Measurements from ENCODE around the gene GNG7.
A peak's percentile ranks its signal among the peaks of the same experiment; 100 is the strongest.

GNG7 gene

DNA sequence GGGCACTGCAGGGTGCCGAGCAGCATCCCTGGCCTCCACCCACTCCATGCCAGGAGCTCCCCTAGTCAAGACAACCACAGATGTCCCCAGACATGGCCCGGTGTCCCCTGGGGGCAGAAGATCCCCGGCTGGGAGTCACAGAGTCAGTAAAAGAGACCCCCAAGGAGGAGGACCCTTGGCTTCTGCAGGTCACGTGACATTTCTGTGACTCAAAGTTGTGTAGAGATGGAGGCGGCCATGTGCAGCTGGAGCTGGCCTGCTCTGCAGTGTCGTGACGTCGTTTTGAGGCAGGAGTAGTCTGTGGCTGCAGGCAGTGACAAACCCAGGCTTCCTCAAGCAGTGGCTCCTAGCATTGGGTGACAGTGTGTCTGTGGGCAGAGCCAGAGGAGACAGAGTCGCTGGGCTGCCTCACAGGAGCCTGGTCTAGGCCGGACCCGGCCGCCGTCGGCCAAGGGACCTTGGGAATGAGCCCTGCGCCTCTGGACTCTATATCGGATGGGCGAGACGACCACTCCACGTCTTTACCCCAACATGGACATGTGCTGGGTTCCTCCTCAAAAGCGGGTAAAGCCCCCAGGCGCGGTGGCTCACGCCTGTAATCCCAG lies 26.4 kb upstream of the GNG7 start (continued):
- no peak for TF ChIP-seq ESRRG (CRISPR knock-in tag; IDR thresholded peaks at IDR 0.05)
- no peak for TF ChIP-seq CSDC2 (CRISPR knock-in tag; IDR thresholded peaks at IDR 0.05)
- TF ChIP-seq, protein P1, sequence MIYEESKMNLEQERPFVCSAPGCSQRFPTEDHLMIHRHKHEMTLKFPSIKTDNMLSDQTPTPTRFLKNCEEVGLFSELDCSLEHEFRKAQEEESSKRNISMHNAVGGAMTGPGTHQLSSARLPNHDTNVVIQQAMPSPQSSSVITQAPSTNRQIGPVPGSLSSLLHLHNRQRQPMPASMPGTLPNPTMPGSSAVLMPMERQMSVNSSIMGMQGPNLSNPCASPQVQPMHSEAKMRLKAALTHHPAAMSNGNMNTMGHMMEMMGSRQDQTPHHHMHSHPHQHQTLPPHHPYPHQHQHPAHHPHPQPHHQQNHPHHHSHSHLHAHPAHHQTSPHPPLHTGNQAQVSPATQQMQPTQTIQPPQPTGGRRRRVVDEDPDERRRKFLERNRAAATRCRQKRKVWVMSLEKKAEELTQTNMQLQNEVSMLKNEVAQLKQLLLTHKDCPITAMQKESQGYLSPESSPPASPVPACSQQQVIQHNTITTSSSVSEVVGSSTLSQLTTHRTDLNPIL (CRISPR knock-in tag; IDR thresholded peaks at IDR 0.05; ENCODE audit: low read depth), result no peak
- TF ChIP-seq ZFP3 (CRISPR knock-in tag; IDR thresholded peaks at IDR 0.05), result no peak

DNA sequence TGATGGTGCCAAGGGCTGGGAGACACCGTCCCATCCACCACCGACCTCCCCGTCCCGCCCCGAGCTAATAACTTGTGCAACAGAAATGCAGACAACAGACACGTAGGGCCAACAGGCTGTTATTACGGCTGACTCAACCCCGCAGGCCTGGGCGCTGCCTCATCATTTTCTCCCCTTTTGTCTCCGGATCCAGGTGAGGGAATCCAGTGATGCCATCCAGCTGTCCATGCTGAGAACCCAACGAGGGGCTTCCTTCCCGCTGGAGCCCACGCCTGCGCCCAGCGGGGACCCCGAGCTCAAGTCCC lies 25.1 kb upstream of the GNG7 start:
- ATAC-seq, result no peak
- no peak for TF ChIP-seq GLIS3 (CRISPR knock-in tag; IDR thresholded peaks at IDR 0.05)
- TF ChIP-seq, protein P1 (CRISPR knock-in tag; IDR thresholded peaks at IDR 0.05; ENCODE audit: low read depth), result no peak
- no peak for TF ChIP-seq OSR1 (CRISPR knock-in tag; IDR thresholded peaks at IDR 0.05)
- TF ChIP-seq, protein P2, sequence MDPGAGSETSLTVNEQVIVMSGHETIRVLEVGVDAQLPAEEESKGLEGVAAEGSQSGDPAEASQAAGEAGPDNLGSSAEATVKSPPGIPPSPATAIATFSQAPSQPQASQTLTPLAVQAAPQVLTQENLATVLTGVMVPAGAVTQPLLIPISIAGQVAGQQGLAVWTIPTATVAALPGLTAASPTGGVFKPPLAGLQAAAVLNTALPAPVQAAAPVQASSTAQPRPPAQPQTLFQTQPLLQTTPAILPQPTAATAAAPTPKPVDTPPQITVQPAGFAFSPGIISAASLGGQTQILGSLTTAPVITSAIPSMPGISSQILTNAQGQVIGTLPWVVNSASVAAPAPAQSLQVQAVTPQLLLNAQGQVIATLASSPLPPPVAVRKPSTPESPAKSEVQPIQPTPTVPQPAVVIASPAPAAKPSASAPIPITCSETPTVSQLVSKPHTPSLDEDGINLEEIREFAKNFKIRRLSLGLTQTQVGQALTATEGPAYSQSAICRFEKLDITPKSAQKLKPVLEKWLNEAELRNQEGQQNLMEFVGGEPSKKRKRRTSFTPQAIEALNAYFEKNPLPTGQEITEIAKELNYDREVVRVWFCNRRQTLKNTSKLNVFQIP (CRISPR knock-in tag; IDR thresholded peaks at IDR 0.05; ENCODE audit: borderline replicate concordance, low read depth), result no peak
- no peak for TF ChIP-seq PPARA (CRISPR knock-in tag; IDR thresholded peaks at IDR 0.05; ENCODE audit: borderline replicate concordance)
- TF ChIP-seq ZFP3 (CRISPR knock-in tag; IDR thresholded peaks at IDR 0.05), result no peak
- no peak for TF ChIP-seq TOX (CRISPR knock-in tag; IDR thresholded peaks at IDR 0.05; ENCODE audit: borderline replicate concordance)
- no peak for TF ChIP-seq BACH2 (CRISPR knock-in tag; IDR thresholded peaks at IDR 0.05; ENCODE audit: borderline replicate concordance)
- TF ChIP-seq ZFP30 (CRISPR knock-in tag; IDR thresholded peaks at IDR 0.05), result no peak
- no peak for TF ChIP-seq ZNF70 (CRISPR knock-in tag; IDR thresholded peaks at IDR 0.05)
- no peak for TF ChIP-seq RARB (CRISPR knock-in tag; IDR thresholded peaks at IDR 0.05)

DNA sequence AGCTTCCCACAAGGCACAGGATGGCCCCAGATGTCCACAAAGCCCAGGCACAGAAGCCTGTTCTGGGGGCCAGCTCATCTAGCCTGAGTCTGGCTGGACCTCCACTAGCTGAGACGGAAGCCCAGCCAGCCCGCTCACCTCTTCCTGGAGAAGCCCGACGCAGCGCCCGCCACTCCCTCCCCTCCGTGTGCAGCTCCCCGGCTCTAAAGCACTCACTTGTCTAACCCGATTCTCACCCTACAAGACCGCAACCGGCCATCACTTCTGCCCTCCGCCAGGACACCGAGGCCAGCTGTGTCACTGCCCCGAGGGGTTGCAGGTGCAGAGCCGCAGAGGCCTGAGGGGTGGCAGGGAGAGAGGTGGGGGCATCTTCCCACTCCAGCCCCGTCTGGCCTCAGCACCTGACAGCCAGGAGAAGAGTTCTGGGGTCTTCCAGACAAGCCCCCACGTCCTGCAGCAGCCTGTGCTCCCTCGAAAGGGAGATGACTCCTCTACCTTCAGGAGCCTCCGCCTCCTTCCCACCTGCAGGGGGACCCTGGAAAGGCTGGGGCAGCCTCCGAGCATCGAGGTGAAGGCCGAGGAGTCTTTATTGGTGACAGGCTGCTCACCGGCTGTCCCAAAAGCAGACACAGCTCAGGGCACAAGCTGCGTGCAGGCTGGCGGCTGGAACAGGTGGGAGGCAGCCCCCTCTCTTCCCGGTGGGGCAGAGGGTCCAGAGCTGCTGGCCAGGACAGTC lies 24.6 kb upstream of the GNG7 start:
- ATAC-seq, result peak; percentile 12; the same call in 2 of the 3 replicates
- TF ChIP-seq, protein P3, sequence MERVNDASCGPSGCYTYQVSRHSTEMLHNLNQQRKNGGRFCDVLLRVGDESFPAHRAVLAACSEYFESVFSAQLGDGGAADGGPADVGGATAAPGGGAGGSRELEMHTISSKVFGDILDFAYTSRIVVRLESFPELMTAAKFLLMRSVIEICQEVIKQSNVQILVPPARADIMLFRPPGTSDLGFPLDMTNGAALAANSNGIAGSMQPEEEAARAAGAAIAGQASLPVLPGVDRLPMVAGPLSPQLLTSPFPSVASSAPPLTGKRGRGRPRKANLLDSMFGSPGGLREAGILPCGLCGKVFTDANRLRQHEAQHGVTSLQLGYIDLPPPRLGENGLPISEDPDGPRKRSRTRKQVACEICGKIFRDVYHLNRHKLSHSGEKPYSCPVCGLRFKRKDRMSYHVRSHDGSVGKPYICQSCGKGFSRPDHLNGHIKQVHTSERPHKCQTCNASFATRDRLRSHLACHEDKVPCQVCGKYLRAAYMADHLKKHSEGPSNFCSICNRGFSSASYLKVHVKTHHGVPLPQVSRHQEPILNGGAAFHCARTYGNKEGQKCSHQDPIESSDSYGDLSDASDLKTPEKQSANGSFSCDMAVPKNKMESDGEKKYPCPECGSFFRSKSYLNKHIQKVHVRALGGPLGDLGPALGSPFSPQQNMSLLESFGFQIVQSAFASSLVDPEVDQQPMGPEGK (CRISPR knock-in tag; IDR thresholded peaks at IDR 0.05; ENCODE audit: borderline replicate concordance), result no peak
- TF ChIP-seq, protein P4, sequence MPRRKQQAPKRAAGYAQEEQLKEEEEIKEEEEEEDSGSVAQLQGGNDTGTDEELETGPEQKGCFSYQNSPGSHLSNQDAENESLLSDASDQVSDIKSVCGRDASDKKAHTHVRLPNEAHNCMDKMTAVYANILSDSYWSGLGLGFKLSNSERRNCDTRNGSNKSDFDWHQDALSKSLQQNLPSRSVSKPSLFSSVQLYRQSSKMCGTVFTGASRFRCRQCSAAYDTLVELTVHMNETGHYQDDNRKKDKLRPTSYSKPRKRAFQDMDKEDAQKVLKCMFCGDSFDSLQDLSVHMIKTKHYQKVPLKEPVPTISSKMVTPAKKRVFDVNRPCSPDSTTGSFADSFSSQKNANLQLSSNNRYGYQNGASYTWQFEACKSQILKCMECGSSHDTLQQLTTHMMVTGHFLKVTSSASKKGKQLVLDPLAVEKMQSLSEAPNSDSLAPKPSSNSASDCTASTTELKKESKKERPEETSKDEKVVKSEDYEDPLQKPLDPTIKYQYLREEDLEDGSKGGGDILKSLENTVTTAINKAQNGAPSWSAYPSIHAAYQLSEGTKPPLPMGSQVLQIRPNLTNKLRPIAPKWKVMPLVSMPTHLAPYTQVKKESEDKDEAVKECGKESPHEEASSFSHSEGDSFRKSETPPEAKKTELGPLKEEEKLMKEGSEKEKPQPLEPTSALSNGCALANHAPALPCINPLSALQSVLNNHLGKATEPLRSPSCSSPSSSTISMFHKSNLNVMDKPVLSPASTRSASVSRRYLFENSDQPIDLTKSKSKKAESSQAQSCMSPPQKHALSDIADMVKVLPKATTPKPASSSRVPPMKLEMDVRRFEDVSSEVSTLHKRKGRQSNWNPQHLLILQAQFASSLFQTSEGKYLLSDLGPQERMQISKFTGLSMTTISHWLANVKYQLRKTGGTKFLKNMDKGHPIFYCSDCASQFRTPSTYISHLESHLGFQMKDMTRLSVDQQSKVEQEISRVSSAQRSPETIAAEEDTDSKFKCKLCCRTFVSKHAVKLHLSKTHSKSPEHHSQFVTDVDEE (CRISPR knock-in tag; IDR thresholded peaks at IDR 0.05), result no peak
- no peak for TF ChIP-seq TCF4 (CRISPR knock-in tag; IDR thresholded peaks at IDR 0.05; ENCODE audit: borderline replicate concordance)
- no peak for TF ChIP-seq ZFP3 (CRISPR knock-in tag; IDR thresholded peaks at IDR 0.05)
- TF ChIP-seq ZNF70 (CRISPR knock-in tag; IDR thresholded peaks at IDR 0.05), result no peak
- TF ChIP-seq TOX (CRISPR knock-in tag; IDR thresholded peaks at IDR 0.05; ENCODE audit: borderline replicate concordance), result no peak
- no peak for TF ChIP-seq OSR1 (CRISPR knock-in tag; IDR thresholded peaks at IDR 0.05)
- TF ChIP-seq, protein P5, sequence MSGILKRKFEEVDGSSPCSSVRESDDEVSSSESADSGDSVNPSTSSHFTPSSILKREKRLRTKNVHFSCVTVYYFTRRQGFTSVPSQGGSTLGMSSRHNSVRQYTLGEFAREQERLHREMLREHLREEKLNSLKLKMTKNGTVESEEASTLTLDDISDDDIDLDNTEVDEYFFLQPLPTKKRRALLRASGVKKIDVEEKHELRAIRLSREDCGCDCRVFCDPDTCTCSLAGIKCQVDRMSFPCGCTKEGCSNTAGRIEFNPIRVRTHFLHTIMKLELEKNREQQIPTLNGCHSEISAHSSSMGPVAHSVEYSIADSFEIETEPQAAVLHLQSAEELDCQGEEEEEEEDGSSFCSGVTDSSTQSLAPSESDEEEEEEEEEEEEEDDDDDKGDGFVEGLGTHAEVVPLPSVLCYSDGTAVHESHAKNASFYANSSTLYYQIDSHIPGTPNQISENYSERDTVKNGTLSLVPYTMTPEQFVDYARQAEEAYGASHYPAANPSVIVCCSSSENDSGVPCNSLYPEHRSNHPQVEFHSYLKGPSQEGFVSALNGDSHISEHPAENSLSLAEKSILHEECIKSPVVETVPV (CRISPR knock-in tag; IDR thresholded peaks at IDR 0.05), result no peak
- no peak for TF ChIP-seq BACH2 (CRISPR knock-in tag; IDR thresholded peaks at IDR 0.05; ENCODE audit: borderline replicate concordance)
- no peak for TF ChIP-seq CSDC2 (CRISPR knock-in tag; IDR thresholded peaks at IDR 0.05)
- TF ChIP-seq ESRRG (CRISPR knock-in tag; IDR thresholded peaks at IDR 0.05), result no peak
- no peak for TF ChIP-seq RARB (CRISPR knock-in tag; IDR thresholded peaks at IDR 0.05)
- no peak for TF ChIP-seq ZC3H10 (CRISPR knock-in tag; IDR thresholded peaks at IDR 0.05)
- TF ChIP-seq ARNTL (CRISPR knock-in tag; IDR thresholded peaks at IDR 0.05; ENCODE audit: borderline replicate concordance, low read depth), result no peak
